H7 (cell line): ENCODE measurements around the gene PUM1. TPM values are rescaled to one million over a fixed set of nuclear protein-coding genes. Genes with fewer than 3 reads are reported as not detected.

Experiments
- DNase-seq: peaks from one replicate; pipeline ENCODE4 v3.0.0; 2012
- H3K27me3 ChIP-seq: 2 replicates; pipeline ENCODE4 v1.6.0; 2011; ENCODE audit warnings: mild to moderate bottlenecking, low read length; ENCODE audit not compliant: control insufficient read depth, insufficient read depth
- H3K36me3 ChIP-seq: replicated peaks from 2 replicates; pipeline ENCODE4 v1.5.1; 2011; ENCODE audit warnings: low read length; ENCODE audit not compliant: control insufficient read depth, insufficient read depth
- H3K4me3 ChIP-seq: 2 replicates; pipeline ENCODE4 v1.5.1; 2011; ENCODE audit warnings: low read depth, mild to moderate bottlenecking, control low read depth, low read length, moderate library complexity; ENCODE audit not compliant: insufficient read depth
- total RNA-seq: library from RNA; depleted of rRNA; stranded (reverse); fragments of >200 nt; shearing (Covaris generic); gene quantifications from 2 replicates; pipeline ENCODE4 v1.2.3, GENCODE V29; 2014

Gene PUM1
- total RNA-seq, 1 experiment from 2014 or later, result 105 TPM

DNA sequence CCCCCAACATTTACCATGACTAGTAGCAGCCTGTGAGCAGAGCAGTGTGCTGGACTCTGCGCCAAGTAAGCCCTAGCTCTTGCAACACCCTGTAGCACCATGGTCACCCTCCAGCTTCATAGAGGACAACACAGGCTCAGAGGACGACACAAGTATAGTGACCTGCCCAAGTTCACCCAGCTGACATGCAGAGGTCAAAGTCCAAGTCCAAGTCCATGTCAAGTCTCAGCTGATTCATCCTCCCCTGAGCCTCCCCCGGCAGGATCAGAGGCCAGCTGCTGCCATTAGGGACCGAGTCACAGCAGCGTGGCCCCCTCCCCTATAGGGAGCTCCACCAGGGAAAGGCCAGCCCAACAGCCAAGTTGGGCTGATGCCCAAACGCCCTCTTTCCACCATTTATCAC, 172.8 kb downstream of the PUM1 start:
- H3K36me3 ChIP-seq, result no peaks in the 10 kb centered on the region
- no peaks in the 10 kb centered on the region for H3K27me3 ChIP-seq
- H3K4me3 ChIP-seq, result no peak overlapping the region
- peak; percentile 47 for DNase-seq

DNA sequence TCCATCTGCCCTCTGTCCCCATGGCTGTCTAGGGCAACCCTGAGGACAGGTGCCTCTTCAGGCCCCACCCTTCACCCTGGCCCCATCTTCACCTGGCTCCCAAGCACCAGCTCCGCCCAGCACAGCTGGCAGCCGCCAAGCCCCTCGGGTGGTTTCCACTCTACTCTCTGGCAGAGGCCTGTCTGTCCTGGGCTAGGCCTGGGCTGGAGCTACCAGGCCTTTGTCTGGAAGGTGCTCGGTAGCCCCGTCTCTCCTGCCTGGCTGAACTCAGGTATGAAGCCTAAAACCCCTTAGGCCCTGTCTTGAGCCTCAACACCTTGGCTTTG, 174.3 kb downstream of the PUM1 start:
- no peak overlapping the region for H3K4me3 ChIP-seq
- no peak for DNase-seq
- no peaks in the 10 kb centered on the region for H3K36me3 ChIP-seq
- H3K27me3 ChIP-seq, result no peaks in the 10 kb centered on the region

DNA sequence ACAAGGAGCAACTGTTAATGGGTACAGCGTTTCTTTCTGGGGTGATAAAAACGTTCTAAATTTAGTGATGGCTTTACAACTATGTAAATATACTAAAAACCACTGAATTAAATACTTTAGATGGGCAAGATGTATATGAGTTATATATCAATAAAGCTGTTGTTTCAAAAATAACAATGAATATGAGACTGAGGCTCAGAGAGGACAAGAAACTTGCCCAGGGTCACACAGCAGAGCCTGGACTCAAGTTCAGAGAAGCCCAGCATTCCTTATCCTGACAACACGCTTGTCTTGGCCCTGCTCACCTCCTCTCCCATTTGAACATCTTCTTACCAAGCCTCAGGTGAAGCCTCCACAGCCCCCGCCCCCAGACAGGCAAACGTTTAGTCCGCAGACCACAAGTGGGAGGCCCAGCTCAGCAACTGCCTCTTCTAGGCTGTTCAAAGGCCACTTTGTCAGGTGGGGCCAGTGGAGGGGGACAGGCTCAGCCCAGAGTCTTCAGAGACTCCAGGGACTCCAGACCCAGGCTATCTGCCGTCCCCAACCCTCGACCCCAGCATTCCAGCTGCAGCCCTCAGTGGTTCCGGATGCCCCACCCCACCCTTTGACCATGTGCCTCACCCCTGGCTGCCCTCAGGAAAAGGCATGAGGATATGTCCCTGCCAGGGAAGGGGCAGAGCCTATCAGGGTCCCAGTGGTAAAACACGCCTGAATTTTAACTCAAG, 174.9 kb downstream of the PUM1 start:
- no peaks in the 10 kb centered on the region for H3K27me3 ChIP-seq
- DNase-seq, result no peak
- no peak overlapping the region for H3K4me3 ChIP-seq
- H3K36me3 ChIP-seq, result no peaks in the 10 kb centered on the region

DNA sequence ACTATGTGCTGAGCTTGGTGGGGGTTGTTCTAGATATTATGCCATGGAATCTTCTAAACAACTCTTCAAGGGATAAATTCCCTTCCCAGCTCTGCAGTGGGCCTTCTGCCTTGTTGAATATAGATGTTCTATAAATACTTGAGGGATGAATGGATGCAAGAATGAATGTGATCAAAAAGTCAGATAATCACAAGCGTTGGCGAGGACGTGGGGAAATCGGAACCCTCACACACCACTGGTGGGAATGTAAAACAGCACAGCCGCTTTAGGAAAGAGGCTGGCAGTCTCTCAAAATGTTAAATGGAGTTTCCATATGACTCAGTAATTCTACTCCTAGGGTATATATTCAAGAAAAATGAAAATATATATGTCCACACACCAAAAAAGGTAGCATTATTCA, 176.0 kb downstream of the PUM1 start:
- Histone ChIP-seq H3K27me3 (no peaks in the 10 kb centered on the region), H3K4me3 (no peak overlapping the region), H3K36me3 (no peaks in the 10 kb centered on the region)
- no peak for DNase-seq

DNA sequence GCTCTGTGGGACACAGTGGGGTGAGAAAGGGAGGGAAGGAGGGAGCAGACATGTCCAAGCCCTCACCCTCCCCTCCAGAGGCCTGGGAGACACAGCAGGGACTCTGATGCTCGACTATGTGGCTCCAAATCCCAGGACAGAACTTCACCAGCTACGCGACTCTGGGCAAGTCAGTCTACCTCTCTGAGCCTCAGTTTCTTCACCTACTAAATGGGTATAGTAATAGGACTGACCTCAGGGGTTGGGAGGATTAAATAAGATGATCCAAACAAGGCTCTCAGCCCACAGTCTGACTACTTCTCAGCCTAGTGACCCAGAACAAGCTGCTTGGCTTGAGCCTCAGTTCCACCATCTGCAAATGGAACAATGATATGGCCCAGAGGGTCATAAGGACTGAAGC, 176.5 kb downstream of the PUM1 start:
- Histone ChIP-seq H3K36me3 (no peaks in the 10 kb centered on the region), H3K27me3 (no peaks in the 10 kb centered on the region), H3K4me3 (no peak overlapping the region)
- no peak for DNase-seq

DNA sequence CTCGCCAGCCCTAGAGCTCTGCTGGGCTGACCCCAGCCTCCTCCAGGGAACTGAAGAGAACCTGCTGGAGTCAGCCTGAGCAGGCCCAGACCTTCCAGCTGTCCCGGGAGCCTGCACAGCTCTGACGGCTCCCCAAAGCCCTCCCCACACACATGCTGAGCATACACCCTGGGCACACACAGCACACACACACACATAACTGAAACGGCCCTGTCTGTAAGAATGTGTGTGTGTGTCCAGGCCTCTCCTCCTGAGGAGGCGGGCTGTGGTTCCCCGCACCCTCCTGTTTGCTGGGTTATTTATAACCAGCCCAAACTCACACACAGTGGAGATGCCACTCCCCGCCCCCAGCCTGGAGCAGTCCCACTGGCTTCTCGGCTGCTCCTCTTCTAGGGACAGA, 177.1 kb downstream of the PUM1 start:
- no peaks in the 10 kb centered on the region for H3K36me3 ChIP-seq
- no peak overlapping the region for H3K4me3 ChIP-seq
- DNase-seq, result no peak
- H3K27me3 ChIP-seq, result no peaks in the 10 kb centered on the region

DNA sequence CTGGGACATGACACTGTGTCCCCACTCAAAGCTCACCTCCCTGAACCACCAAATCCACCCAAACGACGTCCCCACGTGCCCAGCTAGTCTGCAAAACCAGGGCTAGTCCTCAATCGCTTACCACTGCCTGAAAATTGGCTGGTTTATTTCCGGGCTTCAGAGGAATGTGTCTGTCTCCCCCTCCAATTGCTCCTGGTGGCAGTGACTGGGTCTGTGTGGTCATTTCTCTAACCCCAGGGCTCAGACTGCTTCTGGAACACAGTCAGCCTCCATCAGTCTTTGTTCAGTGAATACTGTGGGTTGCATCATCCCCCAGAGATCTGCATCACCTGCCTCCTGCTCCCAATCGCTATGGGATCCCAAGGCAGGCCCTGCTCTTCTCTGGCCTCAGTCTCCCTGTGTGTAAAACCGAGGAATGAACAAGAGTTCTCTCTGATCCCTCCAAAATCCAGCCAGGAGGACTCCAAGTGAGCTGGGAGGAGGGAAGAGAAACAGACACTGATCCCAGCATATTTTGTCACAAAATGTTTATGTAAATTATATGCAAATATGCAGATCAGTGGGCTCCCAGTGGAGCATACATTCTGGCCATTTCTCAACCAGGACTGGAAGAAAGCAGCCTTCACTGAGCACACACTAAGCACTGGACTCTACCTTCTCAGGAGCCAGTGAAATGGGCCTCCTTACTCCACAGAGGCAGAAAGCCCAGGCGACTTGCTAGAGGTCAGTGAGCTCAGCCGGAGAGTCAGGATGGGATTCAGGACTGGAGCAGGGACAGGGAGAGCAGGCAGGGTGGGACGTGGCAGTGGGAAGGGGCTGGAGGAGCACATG, 177.8 kb downstream of the PUM1 start:
- Histone ChIP-seq H3K27me3 (no peaks in the 10 kb centered on the region), H3K4me3 (no peak overlapping the region), H3K36me3 (no peaks in the 10 kb centered on the region)
- peak; percentile 70 for DNase-seq

DNA sequence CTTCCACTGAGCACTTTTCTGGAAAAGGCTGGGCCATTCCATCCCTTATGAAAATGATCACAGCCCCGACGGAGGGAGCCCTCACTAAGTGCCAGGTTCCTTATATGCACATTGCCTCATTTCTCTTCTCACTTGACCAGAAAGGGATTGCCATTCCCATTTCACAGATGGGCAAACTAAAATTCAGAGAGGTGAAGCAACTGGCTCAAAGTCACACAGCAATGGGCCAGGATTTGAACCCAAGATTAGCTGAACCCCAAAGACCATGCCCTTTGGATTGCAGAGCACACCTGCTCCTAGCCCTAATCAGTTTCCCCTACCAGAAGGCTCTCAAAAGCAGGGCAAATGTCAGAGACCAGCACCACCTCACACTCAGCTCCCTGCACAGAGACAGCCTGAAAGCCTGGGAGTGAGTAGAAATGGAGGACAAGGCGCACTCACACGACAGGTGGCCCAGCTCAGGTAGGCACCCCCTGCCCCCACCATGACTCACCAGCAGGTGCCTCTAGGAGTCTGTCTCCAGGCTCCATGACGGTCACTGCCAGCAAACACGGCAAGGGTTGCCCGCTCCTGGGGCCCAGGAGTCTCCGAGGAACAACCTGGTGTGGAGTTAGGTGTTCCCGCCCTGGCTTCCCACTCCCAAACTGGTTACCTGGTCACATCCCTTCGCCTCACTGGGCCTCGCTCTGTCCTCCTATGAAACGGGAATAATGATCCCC, 178.6 kb downstream of the PUM1 start:
- no peaks in the 10 kb centered on the region for H3K36me3 ChIP-seq
- no peak for DNase-seq

DNA sequence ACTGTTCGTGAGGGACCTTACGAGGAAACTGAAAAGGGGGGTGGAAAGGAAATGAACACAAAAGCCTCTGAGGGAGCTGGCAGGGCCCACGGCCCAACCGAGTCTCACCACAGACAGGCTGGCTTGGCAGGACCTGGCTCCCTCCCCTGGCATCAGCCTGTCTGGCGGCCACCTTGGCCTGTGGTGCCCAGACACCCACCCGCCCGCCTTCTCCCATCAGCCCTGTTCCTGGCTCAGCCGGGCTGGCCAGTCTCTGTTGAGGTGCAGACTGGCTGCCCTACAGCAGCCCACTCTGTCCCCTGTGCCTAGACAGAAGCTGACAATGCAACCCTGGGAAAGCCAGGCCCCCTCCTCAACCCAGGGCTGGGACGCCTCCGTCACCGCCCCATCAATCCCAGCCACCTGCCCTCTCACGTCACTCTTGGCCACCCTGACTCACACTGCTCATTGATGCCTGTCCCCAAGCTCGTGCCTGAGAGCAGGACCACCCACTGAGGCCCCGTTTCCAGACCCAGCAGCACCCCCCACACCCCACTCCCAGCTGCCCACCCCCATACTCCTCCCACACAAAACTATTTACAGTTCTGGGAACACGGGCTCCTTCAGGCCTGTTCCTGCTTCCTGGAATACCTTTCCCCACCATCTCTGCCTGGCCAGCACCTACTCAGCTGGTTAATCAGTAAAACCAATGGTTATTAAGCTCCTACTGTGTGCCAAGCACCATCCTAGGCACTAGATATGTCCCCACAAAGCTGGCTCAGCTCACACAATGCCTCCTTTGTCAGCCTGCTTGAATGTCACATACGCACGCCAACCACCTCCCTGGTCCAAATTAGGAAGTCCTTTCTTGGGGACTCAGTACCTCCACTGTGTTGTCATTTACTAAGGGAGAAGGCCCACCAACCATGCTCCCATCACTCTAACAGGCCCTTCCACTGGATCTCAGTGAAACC, 179.7 kb downstream of the PUM1 start:
- Histone ChIP-seq H3K4me3 (no peak overlapping the region), H3K36me3 (no peaks in the 10 kb centered on the region), H3K27me3 (no peaks in the 10 kb centered on the region)
- DNase-seq, result no peak

More for the DNA sequence above, 178.6 kb downstream of the PUM1 start:
- Histone ChIP-seq H3K27me3 (no peaks in the 10 kb centered on the region), H3K4me3 (no peak overlapping the region)

DNA sequence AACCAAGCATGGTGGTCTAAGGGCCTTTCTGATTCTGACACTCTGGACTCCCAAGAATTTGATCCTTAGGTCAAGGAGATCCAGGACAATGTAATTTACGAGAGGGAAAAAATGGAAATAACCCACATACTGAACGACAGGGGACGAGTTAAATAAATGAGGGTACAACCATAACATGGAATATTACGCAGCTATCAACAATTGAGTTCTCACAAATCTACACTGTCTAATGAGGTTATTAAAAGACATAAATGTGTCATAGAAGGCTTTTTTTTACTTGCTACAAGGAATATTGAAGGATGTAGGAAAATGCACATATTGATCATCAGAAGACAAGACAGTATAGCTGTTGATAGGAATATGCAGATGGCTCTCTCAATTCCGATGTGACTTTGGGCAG, 180.8 kb downstream of the PUM1 start:
- no peak for DNase-seq
- Histone ChIP-seq H3K4me3 (no peak overlapping the region), H3K27me3 (no peaks in the 10 kb centered on the region)

DNA sequence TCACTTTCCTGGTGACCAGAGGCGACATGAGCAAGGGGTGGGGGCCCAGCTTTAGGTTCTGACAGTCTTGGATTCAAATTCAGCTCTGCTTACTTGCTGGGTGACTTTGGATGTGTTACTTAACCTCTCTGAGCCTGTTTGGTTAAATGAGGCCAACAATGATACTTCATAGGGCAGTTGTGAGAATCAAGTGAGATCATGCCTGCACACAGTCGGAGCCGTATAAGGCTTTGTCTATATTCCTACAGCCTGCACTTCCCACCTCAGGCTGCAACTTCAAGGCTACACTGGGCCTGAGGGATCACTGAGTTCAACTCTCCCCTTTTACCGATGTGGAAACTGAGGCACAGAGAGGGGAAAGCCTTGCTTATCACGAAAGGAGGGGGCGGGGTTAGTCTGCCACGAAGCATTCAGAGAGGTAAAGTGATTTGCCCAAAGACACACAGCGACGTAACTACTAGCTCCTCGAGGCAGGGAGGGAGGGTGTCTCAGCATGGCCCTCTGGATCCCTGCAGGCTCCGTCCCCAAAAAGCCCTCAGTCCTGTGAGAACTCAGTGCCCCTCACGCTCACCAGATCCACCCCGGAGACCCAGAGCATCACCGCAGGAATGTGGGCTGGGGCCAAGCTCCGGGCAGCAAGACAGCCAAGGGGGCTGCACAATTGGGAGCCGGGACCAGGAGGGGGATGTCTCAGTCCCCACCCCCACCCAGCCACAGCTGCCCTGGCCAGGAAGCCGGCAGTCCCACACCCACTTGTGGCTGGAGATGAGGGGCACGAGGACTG, 181.9 kb downstream of the PUM1 start:
- H3K27me3 ChIP-seq, result no peaks in the 10 kb centered on the region
- DNase-seq, result no peak
- H3K36me3 ChIP-seq, result no peaks in the 10 kb centered on the region
- no peak overlapping the region for H3K4me3 ChIP-seq

More for the DNA sequence above, 180.8 kb downstream of the PUM1 start:
- no peaks in the 10 kb centered on the region for H3K36me3 ChIP-seq

DNA sequence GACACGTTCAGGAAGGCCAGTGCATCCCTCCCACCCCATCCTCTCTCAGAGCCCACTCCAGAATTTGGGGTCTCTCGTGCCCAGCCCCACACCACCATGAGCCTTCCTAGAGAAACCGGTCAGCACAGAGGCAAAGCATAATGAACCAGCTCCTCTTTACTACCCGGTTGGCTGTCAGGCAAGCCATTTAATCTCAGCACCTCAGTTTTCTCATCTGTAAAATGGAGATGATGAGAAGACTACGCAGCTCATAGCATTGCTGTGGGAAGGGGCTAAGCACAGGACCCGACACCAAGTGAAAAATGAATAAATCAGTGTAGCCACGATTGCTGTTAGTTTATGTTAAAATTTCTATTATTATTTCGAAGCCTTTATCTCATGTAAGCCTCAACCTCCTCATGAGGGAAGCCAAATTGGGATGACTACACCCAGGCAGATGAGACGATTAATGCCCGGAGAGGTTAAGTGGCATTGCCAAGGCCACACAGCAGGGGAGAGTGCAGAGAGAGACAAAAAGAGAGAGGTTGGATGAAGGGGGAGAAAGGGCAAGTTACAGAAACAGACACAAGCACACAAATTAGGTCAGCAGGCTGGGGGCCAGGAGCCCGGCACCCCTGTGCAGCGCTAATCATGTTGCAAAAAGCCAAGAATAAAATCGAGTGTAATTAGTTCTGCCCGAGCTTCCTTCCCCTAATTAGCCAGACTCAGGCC, 182.7 kb downstream of the PUM1 start:
- DNase-seq, result no peak
- Histone ChIP-seq H3K4me3 (no peak overlapping the region), H3K36me3 (no peaks in the 10 kb centered on the region)

More for the DNA sequence above, 182.7 kb downstream of the PUM1 start:
- H3K27me3 ChIP-seq, result no peaks in the 10 kb centered on the region
